ENCODE data around the gene MIDN. TPM values are rescaled to one million over a fixed set of nuclear protein-coding genes. Genes with fewer than 3 reads are reported as not detected.

Gene MIDN
- total RNA-seq, 1 experiment from 2014 or later, result 286 TPM

- Histone ChIP-seq H4K20me1 (ENCODE audit: control insufficient read depth, insufficient read depth, insufficient read length) (no peaks in the 10 kb centered on the region), H4K8ac (replicated peaks; ENCODE audit: insufficient read length, low read depth, low read length) (no peak overlapping the region), H3K79me2 (ENCODE audit: insufficient read depth, low read length) (peaks cover 26% of the 10 kb centered on the region; the same call in 1 of the 2 replicates), H3K9me3 (ENCODE audit: control insufficient read depth, low read depth, low read length) (no peaks in the 10 kb centered on the region), H3K4me1 (ENCODE audit: insufficient read depth, low read length) (no peaks in the 10 kb centered on the region), H2BK5ac (ENCODE audit: insufficient read length, low read length) (no peak overlapping the region), H4K5ac (ENCODE audit: insufficient read length, low read depth, low read length) (no peak overlapping the region), H2AK5ac (ENCODE audit: insufficient read length, low read length) (no peak overlapping the region), H2BK20ac (ENCODE audit: low read depth, low read length, poor library complexity, severe bottlenecking) (no peak overlapping the region), H3K56ac (ENCODE audit: insufficient read length, low read depth, low read length) (no peak overlapping the region), H3K27ac (ENCODE audit: insufficient read length, low read depth, low read length) (no peak overlapping the region), H4K91ac (ENCODE audit: insufficient read length, low read depth, low read length) (no peak overlapping the region), H3K23me2 (ENCODE audit: insufficient read length, low read depth, low read length, poor library complexity, severe bottlenecking) (no peaks in the 10 kb centered on the region), H2AFZ (ENCODE audit: low read length) (no peak overlapping the region), H3K79me1 (ENCODE audit: insufficient read depth, low read depth, low read length, poor library complexity, severe bottlenecking) (peaks cover 9% of the 10 kb centered on the region), H3T11ph (ENCODE audit: low read length) (no peak overlapping the region), H2BK120ac (ENCODE audit: low read depth, low read length, poor library complexity, severe bottlenecking) (no peak overlapping the region), H3K4ac (ENCODE audit: low read depth, low read length) (no peak overlapping the region), H3K18ac (ENCODE audit: insufficient read length, low read depth, low read length) (no peak overlapping the region), H3K27me3 (ENCODE audit: insufficient read depth, low read length) (no peaks in the 10 kb centered on the region), H2BK15ac (ENCODE audit: low read depth, low read length) (no peak overlapping the region), H2BK12ac (ENCODE audit: insufficient read length, low read depth, low read length) (no peak overlapping the region), H3K4me2 (ENCODE audit: insufficient read depth, insufficient read length, low read length) (no peak overlapping the region), H3K23ac (ENCODE audit: insufficient read length, low read depth, low read length) (no peak overlapping the region), H3K14ac (ENCODE audit: insufficient read depth, low read length) (no peak overlapping the region), H3K9ac (ENCODE audit: extremely low read depth, insufficient read length, low read length) (no peak overlapping the region)
- Mint-ChIP-seq H3K9me3 (no peaks in the 10 kb centered on the region), H3K27me3 (ENCODE audit: low read depth) (no peaks in the 10 kb centered on the region), H3K4me3 (no peak overlapping the region), H3K27ac (peak overlapping the region in 1 of 3 experiments; percentile 53; a peak in 1 of 7 replicates), H3K4me1 (peaks cover 24 to 39% of the 10 kb centered on the region in 2 experiments), H3K36me3 (ENCODE audit: insufficient read depth in 1 of 3, low read depth in 3 of 3) (peaks cover 5 to 21% (median 10%) of the 10 kb centered on the region in 3 experiments)
- no peak for TF ChIP-seq CTCF (conservative IDR thresholded peaks at IDR 0.05)
- no peak for DNase-seq
- WGBS (ENCODE audit: extremely low coverage, insufficient read length, low lambda C conversion rate), result no CpG with 5 or more reads among the region's 26 CpGs
Observed at GRCh38 chr19:1214862-1215731, 33.3 kb upstream of the MIDN start.

All from H9 (cell line).